AG09309 (cell line): ENCODE results near the gene DNM3.

Source experiments
- DNase-seq: peaks from one replicate; pipeline ENCODE4 v3.0.0-alpha.2; 2010; ENCODE audit warnings: low read depth
- H3K4me3 ChIP-seq: 2 replicates; pipeline ENCODE4 v1.5.1; 2011; ENCODE audit warnings: mild to moderate bottlenecking, low read depth, low read length, moderate library complexity; ENCODE audit not compliant: control insufficient read depth
- TF ChIP-seq, protein P1 (sequence below): IDR thresholded peaks from 2 replicates; pipeline ENCODE4 v1.5.1; 2011; ENCODE audit warnings: mild to moderate bottlenecking, low read depth, low read length, inconsistent platforms; ENCODE audit not compliant: insufficient read depth, control insufficient read depth; ENCODE audit errors: missing control alignments

Gene DNM3

DNA sequence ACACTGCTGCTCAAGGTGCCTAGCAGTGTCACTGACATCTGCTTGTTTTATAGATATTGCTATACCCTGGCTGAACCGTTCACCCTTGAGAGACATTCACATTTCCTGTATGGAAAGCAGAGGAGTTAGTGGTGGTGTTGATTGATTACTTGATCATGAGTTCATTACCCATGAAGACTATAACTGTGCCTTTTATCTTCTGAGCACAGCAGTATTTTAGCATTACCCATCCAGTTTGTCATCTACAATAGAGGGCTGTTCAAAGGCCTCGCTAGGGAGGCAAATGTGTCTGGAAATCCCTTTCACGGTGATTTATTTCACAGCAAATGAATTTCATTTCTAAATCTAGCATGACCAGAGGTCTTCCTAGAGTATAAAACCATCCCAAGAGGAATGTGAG, 160.0 kb downstream of the DNM3 start:
- TF ChIP-seq, protein P1, sequence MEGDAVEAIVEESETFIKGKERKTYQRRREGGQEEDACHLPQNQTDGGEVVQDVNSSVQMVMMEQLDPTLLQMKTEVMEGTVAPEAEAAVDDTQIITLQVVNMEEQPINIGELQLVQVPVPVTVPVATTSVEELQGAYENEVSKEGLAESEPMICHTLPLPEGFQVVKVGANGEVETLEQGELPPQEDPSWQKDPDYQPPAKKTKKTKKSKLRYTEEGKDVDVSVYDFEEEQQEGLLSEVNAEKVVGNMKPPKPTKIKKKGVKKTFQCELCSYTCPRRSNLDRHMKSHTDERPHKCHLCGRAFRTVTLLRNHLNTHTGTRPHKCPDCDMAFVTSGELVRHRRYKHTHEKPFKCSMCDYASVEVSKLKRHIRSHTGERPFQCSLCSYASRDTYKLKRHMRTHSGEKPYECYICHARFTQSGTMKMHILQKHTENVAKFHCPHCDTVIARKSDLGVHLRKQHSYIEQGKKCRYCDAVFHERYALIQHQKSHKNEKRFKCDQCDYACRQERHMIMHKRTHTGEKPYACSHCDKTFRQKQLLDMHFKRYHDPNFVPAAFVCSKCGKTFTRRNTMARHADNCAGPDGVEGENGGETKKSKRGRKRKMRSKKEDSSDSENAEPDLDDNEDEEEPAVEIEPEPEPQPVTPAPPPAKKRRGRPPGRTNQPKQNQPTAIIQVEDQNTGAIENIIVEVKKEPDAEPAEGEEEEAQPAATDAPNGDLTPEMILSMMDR, result no peak
- H3K4me3 ChIP-seq, result no peak overlapping the region
- DNase-seq, result no peak

DNA sequence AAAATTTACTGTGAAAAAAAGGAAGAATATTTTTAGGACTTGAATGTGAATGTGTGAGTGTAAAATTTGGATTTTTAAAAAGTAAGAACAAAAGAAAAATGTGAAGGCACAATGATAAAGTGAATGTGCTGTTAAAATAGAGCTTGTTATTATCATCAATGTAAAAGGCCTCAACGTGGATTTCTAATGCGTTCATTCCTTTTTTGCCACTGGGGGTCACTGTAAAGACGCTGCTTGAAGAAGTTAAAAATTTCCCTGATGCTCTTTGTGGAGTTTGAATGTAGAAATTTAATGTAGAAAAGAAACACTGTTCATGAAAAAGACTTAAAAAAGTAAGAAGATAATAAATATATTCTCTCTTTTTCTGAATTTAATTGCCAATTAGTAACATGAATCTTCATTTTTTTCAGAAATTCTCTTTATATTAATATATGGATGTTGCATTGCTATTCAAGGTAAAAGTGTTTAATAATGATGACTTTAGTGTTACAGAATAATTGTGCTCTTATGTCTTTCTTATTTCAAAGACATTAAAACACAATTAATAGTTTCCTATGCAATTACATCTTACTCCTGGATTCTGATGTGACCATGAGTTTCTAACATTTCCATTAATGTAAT, 161.5 kb downstream of the DNM3 start:
- TF ChIP-seq, protein P1, result peak; percentile 74
- no peak overlapping the region for H3K4me3 ChIP-seq
- DNase-seq, result no peak

DNA sequence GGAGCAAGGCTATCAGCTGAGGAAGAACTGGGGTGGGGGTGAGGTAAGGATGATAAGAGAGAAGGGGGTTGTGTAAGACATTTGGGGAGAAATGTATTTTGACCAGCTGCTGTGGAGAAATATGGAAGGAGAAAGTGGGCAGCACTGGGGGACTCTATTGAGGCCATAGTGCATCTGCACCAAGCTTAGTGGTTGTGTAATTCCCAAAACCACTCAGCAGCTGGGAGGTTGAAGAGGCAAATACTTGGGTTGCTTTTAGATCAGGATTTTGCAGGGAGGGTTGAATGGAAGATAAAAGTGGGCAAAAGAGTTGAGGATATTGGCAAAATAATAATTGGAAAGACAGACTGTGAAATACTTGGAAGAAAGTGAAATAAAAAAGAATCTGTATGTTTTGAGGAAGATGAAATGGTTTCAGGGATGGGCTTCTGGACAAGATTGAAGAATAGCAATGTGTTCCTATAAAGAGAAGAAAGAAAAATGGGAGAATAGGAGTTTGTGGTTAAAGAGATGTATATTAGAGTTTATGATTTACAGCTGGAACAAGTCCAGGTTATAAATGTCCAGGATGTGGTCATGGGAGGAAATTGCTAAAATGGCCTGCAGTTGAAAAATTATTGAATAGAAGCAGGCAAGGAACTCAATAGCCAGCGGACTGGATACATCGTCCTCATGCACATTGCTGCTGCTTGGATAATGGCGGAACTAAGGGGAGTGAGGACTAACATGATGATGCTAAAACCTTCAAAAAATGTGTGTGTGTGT, 162.7 kb downstream of the DNM3 start:
- no peak for DNase-seq
- TF ChIP-seq, protein P1, result no peak

DNA sequence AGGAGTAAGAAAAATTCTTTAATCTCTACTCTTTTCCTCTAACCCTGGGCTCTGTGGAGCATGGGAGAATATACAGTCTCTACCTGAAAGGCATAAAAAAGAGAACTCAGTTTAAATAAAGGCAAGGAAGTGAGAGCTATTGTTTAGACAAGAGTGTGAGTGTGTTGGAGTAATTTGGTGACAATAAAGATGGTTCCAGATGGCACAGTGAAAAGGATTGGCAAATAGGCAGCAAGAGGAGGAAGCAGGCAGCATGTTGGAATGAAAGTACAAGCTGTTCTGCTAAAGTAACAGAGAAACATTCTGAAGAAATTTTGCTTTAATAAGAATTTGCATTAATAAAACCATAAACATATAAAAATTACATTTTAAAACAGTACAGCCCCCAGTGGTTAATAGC, 163.4 kb downstream of the DNM3 start:
- TF ChIP-seq, protein P1, result no peak
- no peak for DNase-seq
- no peak overlapping the region for H3K4me3 ChIP-seq

More for the DNA sequence above, 162.7 kb downstream of the DNM3 start:
- H3K4me3 ChIP-seq, result no peak overlapping the region

DNA sequence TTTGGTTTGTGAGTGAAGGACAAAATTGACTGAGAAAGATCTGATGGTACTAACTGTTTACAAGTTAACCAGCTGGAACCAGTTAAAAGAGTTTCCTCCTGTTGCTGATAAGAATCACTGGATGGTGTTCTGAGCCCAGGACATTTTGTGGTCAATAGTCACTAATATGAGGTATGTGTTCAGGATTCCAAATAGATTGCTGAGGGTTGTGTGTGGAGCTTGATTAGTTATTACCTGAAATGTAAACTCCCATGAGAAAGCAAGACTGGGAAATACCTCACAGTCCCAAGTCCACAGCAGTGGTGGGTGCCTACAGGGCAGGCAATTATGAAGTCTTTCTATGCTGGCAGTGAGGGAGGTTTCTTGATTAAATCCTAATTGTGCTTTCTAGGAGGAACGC, 164.6 kb downstream of the DNM3 start:
- H3K4me3 ChIP-seq, result no peak overlapping the region
- TF ChIP-seq, protein P1, result no peak
- no peak for DNase-seq

DNA sequence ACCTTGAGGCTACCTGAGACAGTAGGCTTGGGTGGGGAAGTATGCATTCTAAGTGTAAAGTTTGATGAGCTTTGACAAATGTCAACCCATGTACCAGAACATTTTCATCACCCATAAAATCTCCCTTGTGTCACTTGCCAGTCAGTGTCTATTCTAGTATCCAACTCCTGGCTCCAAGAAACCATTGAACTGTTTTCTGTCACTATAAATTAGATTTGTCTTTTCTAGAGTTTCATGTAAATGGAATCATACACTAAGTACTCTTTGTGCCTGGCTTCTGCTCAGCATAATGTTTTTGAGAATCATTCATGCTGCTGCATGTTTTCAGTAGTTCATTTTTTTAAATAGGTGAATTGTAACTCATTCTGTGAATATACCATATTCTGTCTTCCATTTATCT, 165.4 kb downstream of the DNM3 start:
- TF ChIP-seq, protein P1, result no peak
- DNase-seq, result no peak

More for the DNA sequence above, 165.4 kb downstream of the DNM3 start:
- H3K4me3 ChIP-seq, result no peak overlapping the region
